ENCODE data around the gene SRSF2.
"Not testable (repeated sequence)": the region's sequence is repeated elsewhere in the genome, so short reads cannot be mapped to it uniquely, and the experiment has no call there.

SRSF2 gene

GRCh38 chr17:76732734-76733617 is 4.2 kb downstream of the SRSF2 start:
- Histone ChIP-seq H3K27me3 (ENCODE audit: insufficient read depth, insufficient read length) (no peaks in the 10 kb centered on the region), H3K36me3 (ENCODE audit: insufficient read depth, insufficient read length, low read length) (peaks cover 58% of the 10 kb centered on the region), H3K4me3 (ENCODE audit: insufficient read length, low read depth) (no peak overlapping the region), H3K9me3 (ENCODE audit: insufficient read depth, low read length) (no peaks in the 10 kb centered on the region), H3K9ac (ENCODE audit: insufficient read length, low read depth) (no peak overlapping the region), H3K4me1 (ENCODE audit: insufficient read depth, insufficient read length) (no peaks in the 10 kb centered on the region)
- TF ChIP-seq SUZ12 (IDR thresholded peaks at IDR 0.05; ENCODE audit: extremely low read depth, insufficient read depth, insufficient read length) (no peak), YY1 (IDR thresholded peaks at IDR 0.05; ENCODE audit: insufficient read depth, insufficient read length) (no peak), ZNF274 (IDR thresholded peaks at IDR 0.05; ENCODE audit: low read depth, low read length) (no peak)
- no peak for DNase-seq (ENCODE audit: low read depth, low spot score)

GRCh38 chr17:76731800-76732733 is 5.1 kb downstream of the SRSF2 start:
- H3K9ac ChIP-seq (ENCODE audit: insufficient read length, low read depth); DNase-seq (ENCODE audit: low read depth, low spot score): not testable (repeated sequence)

GRCh38 chr17:76727745-76728456 is 9.2 kb downstream of the SRSF2 start:
- Histone ChIP-seq H3K9ac (ENCODE audit: insufficient read length, low read depth) (peak overlapping the region; percentile 99), H3K4me1 (ENCODE audit: insufficient read depth, insufficient read length) (peaks cover 2% of the 10 kb centered on the region), H3K4me3 (ENCODE audit: insufficient read length, low read depth) (peak overlapping the region; percentile 95), H3K9me3 (ENCODE audit: insufficient read depth, low read length) (no peaks in the 10 kb centered on the region), H3K36me3 (ENCODE audit: insufficient read depth, insufficient read length, low read length) (peaks cover 46% of the 10 kb centered on the region), H3K27me3 (ENCODE audit: insufficient read depth, insufficient read length) (no peaks in the 10 kb centered on the region)
- no peak for DNase-seq (ENCODE audit: low read depth, low spot score)
- TF ChIP-seq SUZ12 (IDR thresholded peaks at IDR 0.05; ENCODE audit: extremely low read depth, insufficient read depth, insufficient read length) (no peak), YY1 (IDR thresholded peaks at IDR 0.05; ENCODE audit: insufficient read depth, insufficient read length) (no peak), ZNF274 (IDR thresholded peaks at IDR 0.05; ENCODE audit: low read depth, low read length) (no peak)

More at GRCh38 chr17:76731800-76732733, 5.1 kb downstream of the SRSF2 start:
- H3K36me3 ChIP-seq (ENCODE audit: insufficient read depth, insufficient read length, low read length), result peaks cover 61% of the 10 kb centered on the region
- H3K4me3 ChIP-seq (ENCODE audit: insufficient read length, low read depth); H3K9me3 ChIP-seq (ENCODE audit: insufficient read depth, low read length); H3K4me1 ChIP-seq (ENCODE audit: insufficient read depth, insufficient read length); H3K27me3 ChIP-seq (ENCODE audit: insufficient read depth, insufficient read length): not testable (repeated sequence)

- Histone ChIP-seq H3K4me3 (ENCODE audit: insufficient read length, low read depth) (peak within 1 kb of the TSS; percentile 95), H3K9ac (ENCODE audit: insufficient read length, low read depth) (peak within 1 kb of the TSS; percentile 99), H3K4me1 (ENCODE audit: insufficient read depth, insufficient read length) (peaks cover 2% of the 10 kb centered on the region), H3K9me3 (ENCODE audit: insufficient read depth, low read length) (no peaks in the 10 kb centered on the region), H3K27me3 (ENCODE audit: insufficient read depth, insufficient read length) (no peaks in the 10 kb centered on the region), H3K36me3 (ENCODE audit: insufficient read depth, insufficient read length, low read length) (peaks cover 48% of the 10 kb centered on the region)
- DNase-seq (ENCODE audit: low read depth, low spot score), result peak; percentile 46
- TF ChIP-seq SUZ12 (IDR thresholded peaks at IDR 0.05; ENCODE audit: extremely low read depth, insufficient read depth, insufficient read length), result no peak
- no peak for TF ChIP-seq YY1 (IDR thresholded peaks at IDR 0.05; ENCODE audit: insufficient read depth, insufficient read length)
- TF ChIP-seq ZNF274 (IDR thresholded peaks at IDR 0.05; ENCODE audit: low read depth, low read length), result no peak
Measured at GRCh38 chr17:76726776-76727718, 10.1 kb downstream of the SRSF2 start, which contains the start of gene METTL23. Gene METTL23 (plus strand): TSS chr17:76726839. CDS start chr17:76729711, 2,872 bp downstream.

- Histone ChIP-seq H3K36me3 (ENCODE audit: insufficient read depth, insufficient read length, low read length) (peaks cover 55% of the 10 kb centered on the region), H3K27me3 (ENCODE audit: insufficient read depth, insufficient read length) (no peaks in the 10 kb centered on the region), H3K9me3 (ENCODE audit: insufficient read depth, low read length) (no peaks in the 10 kb centered on the region), H3K4me1 (ENCODE audit: insufficient read depth, insufficient read length) (peaks cover 2% of the 10 kb centered on the region), H3K4me3 (ENCODE audit: insufficient read length, low read depth) (peak within 1 kb of the TSS; percentile 95), H3K9ac (ENCODE audit: insufficient read length, low read depth) (peak within 1 kb of the TSS; percentile 99)
- TF ChIP-seq ZNF274 (IDR thresholded peaks at IDR 0.05; ENCODE audit: low read depth, low read length) (no peak), YY1 (IDR thresholded peaks at IDR 0.05; ENCODE audit: insufficient read depth, insufficient read length) (peak; percentile 91), SUZ12 (IDR thresholded peaks at IDR 0.05; ENCODE audit: extremely low read depth, insufficient read depth, insufficient read length) (no peak)
- DNase-seq (ENCODE audit: low read depth, low spot score), result peak; percentile 86
Measured at GRCh38 chr17:76726231-76726775, 10.8 kb downstream of the SRSF2 start, which contains the start of gene JMJD6. Gene JMJD6 (minus strand): TSS chr17:76726606. CDS start chr17:76726475, 131 bp downstream.
